ENCODE measurements around the gene TMSB4X. TPM values are rescaled to one million over a fixed set of nuclear protein-coding genes. Genes with fewer than 3 reads are reported as not detected.

TMSB4X gene
- total and polyA plus RNA-seq, 2 experiments from 2014 or later, result 3,286 to 9,298 TPM

DNA sequence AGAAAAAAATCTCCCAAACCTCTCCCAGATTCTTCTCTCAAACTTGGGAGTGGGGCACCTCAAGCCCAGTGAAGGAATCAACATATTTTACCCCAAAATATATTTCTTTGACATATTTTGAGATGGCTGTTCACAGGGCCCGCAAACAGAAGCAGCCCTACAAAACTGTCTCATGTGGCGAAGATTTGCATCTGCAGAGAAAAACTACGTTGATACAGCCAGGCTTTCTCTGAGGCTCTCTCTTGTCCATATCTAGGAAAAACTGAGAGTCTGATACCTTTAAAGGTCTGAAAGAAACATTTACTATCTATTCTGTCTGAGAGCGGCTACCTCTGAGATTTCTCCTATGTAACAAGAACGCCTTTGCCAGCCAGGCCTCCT, 23.3 kb upstream of the TMSB4X start:
- no peaks in the 10 kb centered on the region for H3K79me2 ChIP-seq (ENCODE audit: insufficient read depth)
- H3K4me1 ChIP-seq (ENCODE audit: insufficient read depth), result peaks cover 37% of the 10 kb centered on the region
- no peak for TF ChIP-seq EZH2phosphoT487 (IDR thresholded peaks at IDR 0.05; ENCODE audit: insufficient read depth, low read depth)
- TF ChIP-seq EZH2 (IDR thresholded peaks at IDR 0.05; ENCODE audit: insufficient read depth, poor library complexity, severe bottlenecking), result no peak
- H3F3A ChIP-seq (ENCODE audit: insufficient read depth), result peaks cover 17% of the 10 kb centered on the region; the same call in 1 of the 2 replicates
- DNase-seq, result no peak
- in situ Hi-C loops (cut with MboI), result no loop called here
- H3K9me2 ChIP-seq (ENCODE audit: insufficient read depth), result no peaks in the 10 kb centered on the region
- H4K20me1 ChIP-seq (ENCODE audit: insufficient read depth), result no peaks in the 10 kb centered on the region
- H3K4me2 ChIP-seq (ENCODE audit: unreplicated experiment), result no peak overlapping the region
- no peak overlapping the region for H3K9ac ChIP-seq
- H3K36me3 ChIP-seq (ENCODE audit: low read depth), result no peaks in the 10 kb centered on the region
- H3K27ac ChIP-seq, result no peak overlapping the region
- no peaks in the 10 kb centered on the region for H3K27me3 ChIP-seq (replicated peaks; ENCODE audit: insufficient read depth)
- no peak overlapping the region for H3K4me3 ChIP-seq
- H3K9me3 ChIP-seq (ENCODE audit: low read depth), result no peaks in the 10 kb centered on the region
- H2AFZ ChIP-seq, result no peak overlapping the region
- 90 to 94% methylated on average over 5 of the region's 5 CpGs for WGBS, 2 experiments (ENCODE audit: low coverage in 1 of 2, low lambda C conversion rate in 2 of 2, missing lambda C conversion rate in 2 of 2)

DNA sequence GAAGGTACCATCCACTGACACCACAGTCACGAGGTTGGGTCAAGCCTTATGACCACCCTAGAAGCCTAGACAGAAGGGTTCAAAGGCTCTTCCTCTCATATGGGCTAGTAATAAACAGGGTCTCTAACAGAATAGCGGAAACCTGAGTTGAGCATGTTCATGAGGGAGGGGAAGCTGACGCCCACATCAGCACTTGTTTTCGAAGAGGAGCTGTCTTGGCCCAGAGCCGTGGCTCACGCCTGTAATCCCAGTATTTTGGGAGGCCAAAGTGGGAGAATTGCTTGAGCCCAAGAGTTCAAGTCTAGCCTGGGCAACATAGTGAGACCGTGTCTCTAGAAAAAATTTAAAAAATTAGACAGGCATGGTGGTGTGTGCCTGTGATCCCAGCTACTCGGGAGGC, 21.5 kb upstream of the TMSB4X start:
- in situ Hi-C loops (cut with MboI), result no loop called here
- WGBS, 2 experiments (ENCODE audit: low coverage in 1 of 2, low lambda C conversion rate in 2 of 2, missing lambda C conversion rate in 2 of 2), result 90 to 91% methylated on average over 6 to 8 of the region's 8 CpGs

DNA sequence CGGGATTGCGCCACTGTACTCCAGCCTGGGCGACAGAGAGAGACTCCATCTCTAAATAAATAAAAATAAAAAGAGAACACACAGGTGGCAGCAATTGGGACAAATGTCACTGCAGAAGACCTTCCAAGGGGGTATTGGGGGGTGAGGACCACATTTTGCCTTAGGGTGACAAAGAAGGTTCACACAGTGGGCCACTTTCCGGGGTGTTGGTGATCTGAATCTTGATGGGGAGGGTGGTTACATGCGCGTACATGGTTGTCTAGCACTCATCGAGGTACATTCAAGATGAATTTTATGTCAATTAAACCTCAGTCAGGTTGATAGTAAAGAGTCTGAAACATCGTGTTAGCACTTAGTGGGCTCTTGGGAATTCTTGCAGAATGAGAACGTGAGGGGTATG, 20.5 kb upstream of the TMSB4X start:
- peaks cover 29% of the 10 kb centered on the region for H3K4me1 ChIP-seq (ENCODE audit: insufficient read depth)
- WGBS, 2 experiments (ENCODE audit: low coverage in 1 of 2, low lambda C conversion rate in 2 of 2, missing lambda C conversion rate in 2 of 2), result 89 to 91% methylated on average over 9 of the region's 9 CpGs
- no peak for TF ChIP-seq EZH2 (IDR thresholded peaks at IDR 0.05; ENCODE audit: insufficient read depth, poor library complexity, severe bottlenecking)
- no peak for TF ChIP-seq EZH2phosphoT487 (IDR thresholded peaks at IDR 0.05; ENCODE audit: insufficient read depth, low read depth)
- peaks cover 10% of the 10 kb centered on the region; the same call in 1 of the 2 replicates for H3F3A ChIP-seq (ENCODE audit: insufficient read depth)
- H3K4me2 ChIP-seq (ENCODE audit: unreplicated experiment), result no peak overlapping the region
- in situ Hi-C loops (cut with MboI), result no loop called here
- H4K20me1 ChIP-seq (ENCODE audit: insufficient read depth), result no peaks in the 10 kb centered on the region
- no peak for DNase-seq
- no peak overlapping the region for H3K4me3 ChIP-seq
- no peak overlapping the region for H3K27ac ChIP-seq
- no peak overlapping the region for H3K9ac ChIP-seq
- no peak overlapping the region for H2AFZ ChIP-seq
- H3K9me3 ChIP-seq (ENCODE audit: low read depth), result no peaks in the 10 kb centered on the region
- no peaks in the 10 kb centered on the region for H3K36me3 ChIP-seq (ENCODE audit: low read depth)
- no peaks in the 10 kb centered on the region for H3K79me2 ChIP-seq (ENCODE audit: insufficient read depth)
- no peaks in the 10 kb centered on the region for H3K27me3 ChIP-seq (replicated peaks; ENCODE audit: insufficient read depth)
- no peaks in the 10 kb centered on the region for H3K9me2 ChIP-seq (ENCODE audit: insufficient read depth)

More for the DNA sequence above, 21.5 kb upstream of the TMSB4X start:
- Histone ChIP-seq H3K4me1 (ENCODE audit: insufficient read depth) (peaks cover 34% of the 10 kb centered on the region), H3K79me2 (ENCODE audit: insufficient read depth) (no peaks in the 10 kb centered on the region), H3K27me3 (replicated peaks; ENCODE audit: insufficient read depth) (no peaks in the 10 kb centered on the region), H3K9ac (no peak overlapping the region), H4K20me1 (ENCODE audit: insufficient read depth) (no peaks in the 10 kb centered on the region), H3K9me3 (ENCODE audit: low read depth) (no peaks in the 10 kb centered on the region), H3K4me2 (ENCODE audit: unreplicated experiment) (no peak overlapping the region), H3K27ac (no peak overlapping the region), H3F3A (ENCODE audit: insufficient read depth) (peaks cover 17% of the 10 kb centered on the region; the same call in 1 of the 2 replicates), H3K36me3 (ENCODE audit: low read depth) (no peaks in the 10 kb centered on the region), H3K9me2 (ENCODE audit: insufficient read depth) (no peaks in the 10 kb centered on the region), H2AFZ (no peak overlapping the region), H3K4me3 (no peak overlapping the region)
- TF ChIP-seq EZH2phosphoT487 (IDR thresholded peaks at IDR 0.05; ENCODE audit: insufficient read depth, low read depth), result no peak
- TF ChIP-seq EZH2 (IDR thresholded peaks at IDR 0.05; ENCODE audit: insufficient read depth, poor library complexity, severe bottlenecking), result no peak
- no peak for DNase-seq

DNA sequence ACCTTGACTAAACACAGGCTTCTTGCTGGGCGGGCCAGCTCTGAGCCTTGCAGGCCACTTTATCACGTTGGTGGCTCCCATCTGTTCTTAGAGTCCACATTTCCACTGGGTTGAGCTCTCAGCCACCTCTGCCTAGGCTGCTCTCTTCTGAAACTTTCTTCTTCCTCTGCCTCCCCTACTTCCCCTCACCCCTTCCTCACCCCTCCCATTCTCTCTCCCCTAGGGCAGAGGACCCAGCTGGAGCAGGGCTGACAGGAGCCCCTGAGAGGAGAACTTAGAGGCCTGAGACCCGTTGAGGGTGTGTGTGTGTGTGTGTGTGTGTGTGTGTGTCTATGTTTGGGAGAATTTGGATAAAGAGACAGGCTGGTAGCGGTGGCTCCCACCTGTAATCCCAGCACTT, 19.9 kb upstream of the TMSB4X start:
- no peak overlapping the region for H3K9ac ChIP-seq
- H3K9me3 ChIP-seq (ENCODE audit: low read depth), result no peaks in the 10 kb centered on the region
- H3F3A ChIP-seq (ENCODE audit: insufficient read depth), result 0 out of 2 replicates have a peak, but pooled peaks cover 4% of the 10 kb centered on the region
- no peak overlapping the region for H2AFZ ChIP-seq
- H3K27me3 ChIP-seq (replicated peaks; ENCODE audit: insufficient read depth), result no peaks in the 10 kb centered on the region
- peaks cover 23% of the 10 kb centered on the region for H3K4me1 ChIP-seq (ENCODE audit: insufficient read depth)
- in situ Hi-C loops (cut with MboI), result no loop called here
- no peaks in the 10 kb centered on the region for H3K79me2 ChIP-seq (ENCODE audit: insufficient read depth)
- no peaks in the 10 kb centered on the region for H3K36me3 ChIP-seq (ENCODE audit: low read depth)
- H3K9me2 ChIP-seq (ENCODE audit: insufficient read depth), result no peaks in the 10 kb centered on the region
- no peak overlapping the region for H3K4me2 ChIP-seq (ENCODE audit: unreplicated experiment)
- WGBS, 2 experiments (ENCODE audit: low coverage in 1 of 2, low lambda C conversion rate in 2 of 2, missing lambda C conversion rate in 2 of 2), result 0 to 64% methylated on average over 1 to 4 of the region's 4 CpGs
- no peaks in the 10 kb centered on the region for H4K20me1 ChIP-seq (ENCODE audit: insufficient read depth)
- TF ChIP-seq EZH2phosphoT487 (IDR thresholded peaks at IDR 0.05; ENCODE audit: insufficient read depth, low read depth) (no peak), EZH2 (IDR thresholded peaks at IDR 0.05; ENCODE audit: insufficient read depth, poor library complexity, severe bottlenecking) (no peak)
- DNase-seq, result no peak
- H3K27ac ChIP-seq, result no peak overlapping the region
- no peak overlapping the region for H3K4me3 ChIP-seq
